ENCODE results near the gene TCTN1. TPM values are rescaled to one million over a fixed set of nuclear protein-coding genes. Genes with fewer than 3 reads are reported as not detected.

TCTN1 gene
- total and polyA plus RNA-seq, 2 donors (not counting 3 experiments of a cell fraction or from before 2014, with no cell fraction given) = 21.1 to 23.3 TPM

DNA sequence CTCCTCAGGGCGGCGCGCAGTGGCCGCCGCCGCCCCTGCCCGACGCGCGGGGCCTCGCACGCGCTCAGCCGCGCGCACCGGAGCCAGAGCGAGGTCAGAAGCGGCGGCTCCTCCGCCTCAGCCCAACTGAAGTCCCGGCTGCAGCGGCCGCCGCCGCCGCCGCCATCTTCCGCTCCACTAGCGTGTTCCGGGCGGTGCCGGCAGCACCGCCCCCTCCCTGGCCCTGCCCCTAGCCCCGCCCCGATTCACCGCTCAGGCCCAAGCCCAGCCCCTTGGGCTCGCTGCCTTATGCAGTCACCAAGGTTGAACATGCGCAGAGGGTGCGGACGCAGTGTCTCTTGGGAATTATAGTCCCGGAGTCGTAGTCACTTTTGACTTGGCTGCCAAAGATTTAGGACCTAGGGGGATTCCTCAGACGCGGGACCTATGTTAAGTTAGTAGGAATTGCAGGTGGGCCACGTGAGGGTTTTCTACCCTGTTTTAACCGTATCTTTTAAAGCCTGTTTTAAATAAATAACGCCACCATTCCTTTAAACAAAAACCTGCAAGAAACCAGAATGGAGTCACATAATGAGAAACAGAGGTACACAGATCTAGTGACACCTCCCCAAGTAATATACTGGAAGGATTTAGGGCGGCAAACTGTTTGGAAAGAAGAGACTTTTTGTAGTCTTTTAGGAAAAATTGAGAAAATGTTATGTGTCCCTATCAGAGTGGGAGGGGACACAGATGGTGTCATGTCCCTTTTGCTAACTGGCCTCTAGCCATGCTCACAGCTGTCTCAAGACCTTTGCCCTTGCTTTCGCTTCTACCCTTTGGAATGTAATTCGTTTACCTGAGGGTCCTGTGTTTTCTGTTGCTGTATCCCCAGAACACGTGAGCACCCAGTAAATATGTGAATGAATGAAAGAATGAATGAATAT lies 30.5 kb upstream of the TCTN1 start, which contains the start of gene PPTC7:
Gene PPTC7 (minus strand): TSS at position 182 of the 923 bp plus-strand sequence. CDS start 287 bp downstream, outside the sequence.
- peaks cover 42% of the 10 kb centered on the region for H3K79me2 ChIP-seq (ENCODE audit: control insufficient read depth, insufficient read depth, low read length)
- H2AFZ ChIP-seq (ENCODE audit: low read depth, low read length) = peak within 1 kb of the TSS; percentile 75
- peak within 1 kb of the TSS; percentile 77 to 91 (median 84) for H3K4me3 ChIP-seq (replicated peaks in 1 of 3; ENCODE audit: insufficient read depth in 1 of 3, low read depth in 1 of 3, low read length in 3 of 3)
- BruUV-seq (replicated peaks) = TSS peak; percentile 24
- no peaks in the 10 kb centered on the region for H3K27me3 ChIP-seq (ENCODE audit: control insufficient read depth in 2 of 2, insufficient read depth in 2 of 2, low read length in 2 of 2)
- peak within 1 kb of the TSS; percentile 77 for H3K9ac ChIP-seq (replicated peaks; ENCODE audit: extremely low read depth, insufficient read depth, low read length)
- DNase-seq (ENCODE audit: low read depth, low spot score) (peak; percentile 95), FAIRE-seq (peak; percentile 92)
- ChIA-PET CTCF (interaction anchor here (3.2 kb wide), 1 partner anchor 18 kb away, joined by 27 read pairs; no protein-coding TSS in a partner anchor), POLR2A (no interaction called here)
- intact Hi-C loops (cut with micrococcal nuclease) (loop anchor here (1.0 to 5.0 kb wide), 3 partner anchors 37 to 116 kb away; partner anchors contain the start of genes FAM216A, GPN3, RAD9B and VPS29), dilution Hi-C loops (cut with MboI; ENCODE audit: extremely low pct_ligation_motif_present, low sequenced_read_pairs) (no loop called here)
- H3K36me3 ChIP-seq (ENCODE audit: control insufficient read depth in 2 of 2, extremely low read depth in 1 of 2, insufficient read depth in 2 of 2, low read length in 2 of 2) = no peaks in the 10 kb centered on the region
- H3K27ac ChIP-seq (ENCODE audit: insufficient read depth, low read depth, low read length) = peak within 1 kb of the TSS; percentile 30
- peak within 1 kb of the TSS; percentile 97 for H3K4me2 ChIP-seq (ENCODE audit: insufficient read depth, low read length)
- no peaks in the 10 kb centered on the region for H4K20me1 ChIP-seq (replicated peaks; ENCODE audit: control insufficient read depth, extremely low read depth, insufficient read depth, low read length)
- H3K4me1 ChIP-seq (ENCODE audit: control insufficient read depth, extremely low read depth, insufficient read depth, low read length) = peaks cover 29% of the 10 kb centered on the region
- H3K9me3 ChIP-seq (replicated peaks; ENCODE audit: control insufficient read depth, insufficient read depth, low read length) = no peaks in the 10 kb centered on the region
- TF ChIP-seq, protein P1, sequence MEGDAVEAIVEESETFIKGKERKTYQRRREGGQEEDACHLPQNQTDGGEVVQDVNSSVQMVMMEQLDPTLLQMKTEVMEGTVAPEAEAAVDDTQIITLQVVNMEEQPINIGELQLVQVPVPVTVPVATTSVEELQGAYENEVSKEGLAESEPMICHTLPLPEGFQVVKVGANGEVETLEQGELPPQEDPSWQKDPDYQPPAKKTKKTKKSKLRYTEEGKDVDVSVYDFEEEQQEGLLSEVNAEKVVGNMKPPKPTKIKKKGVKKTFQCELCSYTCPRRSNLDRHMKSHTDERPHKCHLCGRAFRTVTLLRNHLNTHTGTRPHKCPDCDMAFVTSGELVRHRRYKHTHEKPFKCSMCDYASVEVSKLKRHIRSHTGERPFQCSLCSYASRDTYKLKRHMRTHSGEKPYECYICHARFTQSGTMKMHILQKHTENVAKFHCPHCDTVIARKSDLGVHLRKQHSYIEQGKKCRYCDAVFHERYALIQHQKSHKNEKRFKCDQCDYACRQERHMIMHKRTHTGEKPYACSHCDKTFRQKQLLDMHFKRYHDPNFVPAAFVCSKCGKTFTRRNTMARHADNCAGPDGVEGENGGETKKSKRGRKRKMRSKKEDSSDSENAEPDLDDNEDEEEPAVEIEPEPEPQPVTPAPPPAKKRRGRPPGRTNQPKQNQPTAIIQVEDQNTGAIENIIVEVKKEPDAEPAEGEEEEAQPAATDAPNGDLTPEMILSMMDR (IDR thresholded peaks at IDR 0.05; ENCODE audit: extremely low read depth in 1 of 2, insufficient read depth in 1 of 2, low read depth in 1 of 2, low read length in 2 of 2) = no peak
- TF ChIP-seq POLR2A (IDR thresholded peaks at IDR 0.05; ENCODE audit: low read depth, low read length) (peak; percentile 90), JUN (IDR thresholded peaks at IDR 0.05; ENCODE audit: borderline replicate concordance, insufficient read depth, insufficient read length, low read depth) (no peak), POLR2AphosphoS5 (IDR thresholded peaks at IDR 0.05; ENCODE audit: insufficient read depth, low read depth, low read length) (peak; percentile 89), GATA2 (IDR thresholded peaks at IDR 0.05; ENCODE audit: insufficient read depth, insufficient read length, low read depth, low read length) (no peak), EZH2 (IDR thresholded peaks at IDR 0.05; ENCODE audit: borderline replicate concordance, low read depth, low read length, severe bottlenecking) (no peak), MYC (IDR thresholded peaks at IDR 0.05; ENCODE audit: low read depth, low read length) (no peak), FOS (IDR thresholded peaks at IDR 0.05; ENCODE audit: borderline replicate concordance, insufficient read depth, low read length) (no peak)
- TF ChIP-seq, protein P2, sequence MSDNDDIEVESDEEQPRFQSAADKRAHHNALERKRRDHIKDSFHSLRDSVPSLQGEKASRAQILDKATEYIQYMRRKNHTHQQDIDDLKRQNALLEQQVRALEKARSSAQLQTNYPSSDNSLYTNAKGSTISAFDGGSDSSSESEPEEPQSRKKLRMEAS (IDR thresholded peaks at IDR 0.05; ENCODE audit: insufficient read depth, insufficient read length) = no peak
- H3K9me1 ChIP-seq (replicated peaks; ENCODE audit: control insufficient read depth, extremely low read depth, insufficient read depth, low read length) = no peaks in the 10 kb centered on the region
